ENCODE measurements around the gene ATRX. TPM values are rescaled to one million over a fixed set of nuclear protein-coding genes. Genes with fewer than 3 reads are reported as not detected.
"Not testable (repeated sequence)": the region's sequence is repeated elsewhere in the genome, so short reads cannot be mapped to it uniquely, and the experiment has no call there.

The ATRX gene
- total RNA-seq, 1 donor from 2014 or later = 82.5 TPM

DNA sequence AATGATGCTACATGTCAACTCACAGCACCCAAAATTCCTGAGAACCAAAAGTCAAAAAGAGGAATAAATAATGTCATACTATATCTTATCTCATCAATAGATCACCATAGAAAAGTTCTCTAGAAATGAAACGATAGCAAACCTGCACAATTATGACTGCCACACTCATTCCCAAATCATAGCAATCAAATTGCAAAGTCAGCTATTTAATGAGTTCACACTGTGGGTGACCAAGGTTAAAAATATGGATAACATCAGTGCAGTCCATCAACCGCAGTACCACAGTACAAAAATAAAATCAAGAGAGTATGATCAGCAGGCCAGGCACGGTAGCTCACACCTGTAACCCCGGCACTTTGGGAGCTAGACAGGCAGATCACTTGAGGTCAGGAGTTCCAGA lies 62.3 kb downstream of the ATRX start:
- H3K9me3 Mint-ChIP-seq = peaks cover 12% of the 10 kb centered on the region
- intact Hi-C loops (cut with micrococcal nuclease) = no loop called here
- H3K27ac Mint-ChIP-seq = no peak overlapping the region
- DNase-seq (ENCODE audit: low spot score) = no peak
- H3K27me3 Mint-ChIP-seq (ENCODE audit: low read depth) = no peaks in the 10 kb centered on the region
- peaks cover 8% of the 10 kb centered on the region for H3K4me1 Mint-ChIP-seq (ENCODE audit: low read depth)
- peaks cover 33% of the 10 kb centered on the region for H3K36me3 Mint-ChIP-seq (ENCODE audit: low read depth)
- H3K4me3 Mint-ChIP-seq (ENCODE audit: low read depth) = no peak overlapping the region

GRCh38 chrX:77719388-77719787 lies 66.6 kb downstream of the ATRX start:
- intact Hi-C loops (cut with micrococcal nuclease) = no loop called here
- H3K27me3 Mint-ChIP-seq (ENCODE audit: low read depth) = no peaks in the 10 kb centered on the region
- H3K36me3 Mint-ChIP-seq (ENCODE audit: low read depth) = peaks cover 42% of the 10 kb centered on the region
- peaks cover 8% of the 10 kb centered on the region for H3K4me1 Mint-ChIP-seq (ENCODE audit: low read depth)
- H3K27ac Mint-ChIP-seq = no peak overlapping the region
- H3K9me3 Mint-ChIP-seq = peaks cover 9% of the 10 kb centered on the region
- H3K4me3 Mint-ChIP-seq (ENCODE audit: low read depth) = no peak overlapping the region
- no peak for DNase-seq (ENCODE audit: low spot score)

- no peak overlapping the region for H3K27ac Mint-ChIP-seq
- no peak overlapping the region for H3K4me3 Mint-ChIP-seq (ENCODE audit: low read depth)
- H3K4me1 Mint-ChIP-seq (ENCODE audit: low read depth) = no peaks in the 10 kb centered on the region
- no peaks in the 10 kb centered on the region for H3K27me3 Mint-ChIP-seq (ENCODE audit: low read depth)
- DNase-seq (ENCODE audit: low spot score) = no peak
- intact Hi-C loops (cut with micrococcal nuclease) = no loop called here
- H3K9me3 Mint-ChIP-seq = no peaks in the 10 kb centered on the region
- peaks cover 34% of the 10 kb centered on the region for H3K36me3 Mint-ChIP-seq (ENCODE audit: low read depth)
These were observed 81.1 kb downstream of the ATRX start for GRCh38 chrX:77704881-77705280.

- Mint-ChIP-seq H3K27me3 (ENCODE audit: low read depth) (no peaks in the 10 kb centered on the region), H3K4me3 (ENCODE audit: low read depth) (no peak overlapping the region), H3K4me1 (ENCODE audit: low read depth) (peaks cover 5% of the 10 kb centered on the region), H3K36me3 (ENCODE audit: low read depth) (peaks cover 36% of the 10 kb centered on the region), H3K9me3 (no peaks in the 10 kb centered on the region), H3K27ac (no peak overlapping the region)
- intact Hi-C loops (cut with micrococcal nuclease) = no loop called here
- no peak for DNase-seq (ENCODE audit: low spot score)
These were observed 87.8 kb downstream of the ATRX start for GRCh38 chrX:77698242-77698641.

DNA sequence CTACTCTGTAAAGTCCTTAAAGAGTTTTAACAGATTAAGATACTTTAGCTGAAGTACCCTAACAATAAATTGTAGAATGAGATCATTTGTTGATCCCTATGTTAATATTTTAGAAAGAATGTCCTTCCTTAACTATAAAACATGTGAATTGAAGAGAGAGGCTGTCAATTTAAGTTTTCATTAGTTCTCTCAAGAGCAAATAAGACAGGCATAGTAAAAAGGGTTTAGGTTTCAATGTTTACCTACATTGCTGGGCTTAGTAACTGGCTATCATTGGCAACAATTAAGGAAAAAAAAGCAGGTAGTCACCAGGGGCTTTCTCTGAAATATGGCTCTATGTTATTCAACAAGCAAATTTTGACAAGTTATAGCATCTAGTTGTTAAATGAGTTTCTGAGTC lies 91.5 kb downstream of the ATRX start:
- Mint-ChIP-seq H3K27ac (no peak overlapping the region), H3K4me1 (ENCODE audit: low read depth) (peaks cover 5% of the 10 kb centered on the region), H3K27me3 (ENCODE audit: low read depth) (no peaks in the 10 kb centered on the region), H3K9me3 (no peaks in the 10 kb centered on the region), H3K36me3 (ENCODE audit: low read depth) (peaks cover 36% of the 10 kb centered on the region), H3K4me3 (ENCODE audit: low read depth) (no peak overlapping the region)
- no peak for DNase-seq (ENCODE audit: low spot score)
- intact Hi-C loops (cut with micrococcal nuclease) = no loop called here

GRCh38 chrX:77693594-77693993 lies 92.4 kb downstream of the ATRX start:
- Mint-ChIP-seq H3K27ac (no peak overlapping the region), H3K36me3 (ENCODE audit: low read depth) (peaks cover 38% of the 10 kb centered on the region)
- intact Hi-C loops (cut with micrococcal nuclease) = no loop called here

DNA sequence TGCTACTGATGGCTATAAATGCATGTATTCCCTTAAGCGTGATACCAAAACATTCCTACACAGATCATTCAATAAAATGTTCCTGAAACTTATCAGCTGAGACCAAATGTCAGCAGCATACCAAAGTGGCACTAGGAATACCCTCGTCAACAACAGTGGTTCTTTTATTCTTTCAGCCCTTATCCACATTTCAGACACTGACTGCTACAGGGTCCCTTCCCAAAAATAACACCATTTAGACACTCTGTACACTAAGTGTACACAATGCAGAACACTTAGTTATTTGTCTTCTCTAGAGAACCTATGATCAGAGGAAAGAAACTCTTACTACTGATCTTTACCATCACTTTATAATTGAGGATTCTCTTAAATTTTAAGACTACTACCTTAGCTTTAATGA lies 94.1 kb downstream of the ATRX start:
- Mint-ChIP-seq H3K36me3 (ENCODE audit: low read depth) (peaks cover 46% of the 10 kb centered on the region), H3K4me3 (ENCODE audit: low read depth) (no peak overlapping the region), H3K9me3 (no peaks in the 10 kb centered on the region), H3K4me1 (ENCODE audit: low read depth) (peaks cover 5% of the 10 kb centered on the region), H3K27me3 (ENCODE audit: low read depth) (no peaks in the 10 kb centered on the region), H3K27ac (no peak overlapping the region)
- intact Hi-C loops (cut with micrococcal nuclease) = no loop called here
- DNase-seq (ENCODE audit: low spot score) = no peak

More at GRCh38 chrX:77693594-77693993, 92.4 kb downstream of the ATRX start:
- no peaks in the 10 kb centered on the region for H3K9me3 Mint-ChIP-seq
- DNase-seq (ENCODE audit: low spot score) = no peak
- no peak overlapping the region for H3K4me3 Mint-ChIP-seq (ENCODE audit: low read depth)
- no peaks in the 10 kb centered on the region for H3K27me3 Mint-ChIP-seq (ENCODE audit: low read depth)
- peaks cover 5% of the 10 kb centered on the region for H3K4me1 Mint-ChIP-seq (ENCODE audit: low read depth)

DNA sequence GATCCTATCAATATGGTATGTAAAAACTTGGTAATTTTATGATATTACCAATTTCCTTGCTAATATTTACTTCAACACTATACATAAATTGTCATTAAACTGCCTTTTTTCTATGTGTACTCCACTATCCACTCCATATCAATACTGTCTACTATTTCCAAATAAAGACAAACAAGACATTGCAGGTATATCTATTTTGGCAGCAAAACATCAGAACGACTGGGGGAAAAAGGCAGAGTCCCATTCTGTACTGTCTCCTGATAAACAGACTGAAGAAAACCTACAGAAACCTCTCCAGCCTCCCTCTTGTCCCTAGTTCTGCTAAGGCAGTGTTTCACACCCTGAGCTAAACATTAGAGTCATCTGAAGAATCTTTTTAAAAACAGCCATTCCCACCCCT lies 96.6 kb downstream of the ATRX start:
- H3K4me1 Mint-ChIP-seq (ENCODE audit: low read depth) = peaks cover 3% of the 10 kb centered on the region
- no peaks in the 10 kb centered on the region for H3K27me3 Mint-ChIP-seq (ENCODE audit: low read depth)
- DNase-seq (ENCODE audit: low spot score) = no peak
- H3K27ac Mint-ChIP-seq = no peak overlapping the region
- H3K4me3 Mint-ChIP-seq (ENCODE audit: low read depth) = no peak overlapping the region
- intact Hi-C loops (cut with micrococcal nuclease) = no loop called here
- peaks cover 51% of the 10 kb centered on the region for H3K36me3 Mint-ChIP-seq (ENCODE audit: low read depth)
- H3K9me3 Mint-ChIP-seq = no peaks in the 10 kb centered on the region

DNA sequence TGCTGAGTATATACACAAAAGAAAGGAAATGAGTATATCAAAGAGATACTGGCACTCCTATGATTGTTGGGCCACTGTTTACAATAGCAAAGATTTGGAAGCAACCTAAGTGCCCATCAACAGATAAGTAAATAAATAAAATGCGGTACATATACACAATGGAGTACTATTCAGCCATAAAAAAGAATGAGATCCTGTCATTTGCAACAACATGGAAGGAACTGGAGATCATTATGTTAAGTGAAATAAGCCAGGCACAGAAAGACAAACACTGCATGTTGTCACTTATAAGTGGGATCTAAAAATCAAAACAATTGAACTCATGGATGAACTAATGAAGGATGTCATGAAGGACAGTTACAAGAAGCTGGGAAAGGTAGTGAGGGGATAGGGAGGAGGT lies 100.3 kb downstream of the ATRX start:
- H3K27me3 Mint-ChIP-seq (ENCODE audit: low read depth); intact Hi-C loops (cut with micrococcal nuclease); H3K27ac Mint-ChIP-seq; H3K4me3 Mint-ChIP-seq (ENCODE audit: low read depth); H3K9me3 Mint-ChIP-seq; DNase-seq (ENCODE audit: low spot score); H3K4me1 Mint-ChIP-seq (ENCODE audit: low read depth): not testable (repeated sequence)
- peaks cover 68% of the 10 kb centered on the region for H3K36me3 Mint-ChIP-seq (ENCODE audit: low read depth)

DNA sequence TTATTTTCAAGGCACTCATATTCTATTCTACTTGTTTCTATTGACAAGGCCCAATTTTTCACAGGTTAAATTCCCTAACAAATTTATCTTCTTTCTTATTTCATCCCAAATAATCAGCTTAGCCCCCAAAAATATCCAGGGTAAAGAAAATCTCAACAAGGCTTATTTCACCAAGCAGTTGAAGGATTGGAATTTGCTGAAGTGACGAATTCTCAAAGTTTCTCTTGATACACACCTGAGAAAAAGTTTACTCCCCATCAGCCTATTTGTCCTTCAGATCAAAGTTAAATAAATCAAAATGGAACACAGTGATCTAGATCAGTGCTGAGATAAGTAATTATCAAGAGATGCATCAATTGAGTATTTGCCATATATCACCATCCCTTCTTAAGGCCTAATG lies 106.9 kb downstream of the ATRX start:
- no peaks in the 10 kb centered on the region for H3K27me3 Mint-ChIP-seq (ENCODE audit: low read depth)
- no peak overlapping the region for H3K4me3 Mint-ChIP-seq (ENCODE audit: low read depth)
- DNase-seq (ENCODE audit: low spot score) = no peak
- no peaks in the 10 kb centered on the region for H3K9me3 Mint-ChIP-seq
- H3K27ac Mint-ChIP-seq = no peak overlapping the region
- peaks cover 8% of the 10 kb centered on the region for H3K4me1 Mint-ChIP-seq (ENCODE audit: low read depth)
- H3K36me3 Mint-ChIP-seq (ENCODE audit: low read depth) = peaks cover 27% of the 10 kb centered on the region
- intact Hi-C loops (cut with micrococcal nuclease) = loop anchor here (10.0 kb wide), 2 partner anchors 106 to 216 kb away; partner anchors contain the start of genes ATRX, COX7B and MAGT1

GRCh38 chrX:77675986-77676385 lies 110.0 kb downstream of the ATRX start:
- no peaks in the 10 kb centered on the region for H3K4me1 Mint-ChIP-seq (ENCODE audit: low read depth)
- H3K36me3 Mint-ChIP-seq (ENCODE audit: low read depth) = peaks cover 3% of the 10 kb centered on the region
- no peak for DNase-seq (ENCODE audit: low spot score)
- no peaks in the 10 kb centered on the region for H3K27me3 Mint-ChIP-seq (ENCODE audit: low read depth)
- intact Hi-C loops (cut with micrococcal nuclease) = loop anchor here (10.0 kb wide), 2 partner anchors 109 to 219 kb away; partner anchors contain the start of genes ATRX, COX7B and MAGT1
- H3K27ac Mint-ChIP-seq = no peak overlapping the region
- H3K4me3 Mint-ChIP-seq (ENCODE audit: low read depth) = no peak overlapping the region
- no peaks in the 10 kb centered on the region for H3K9me3 Mint-ChIP-seq

GRCh38 chrX:77668391-77669237 lies 117.4 kb downstream of the ATRX start:
- H3K36me3 Mint-ChIP-seq (ENCODE audit: low read depth) = peaks cover 11% of the 10 kb centered on the region
- H3K27ac Mint-ChIP-seq = no peak overlapping the region
- no peak for DNase-seq (ENCODE audit: low spot score)
- intact Hi-C loops (cut with micrococcal nuclease) = no loop called here
- no peak overlapping the region for H3K4me3 Mint-ChIP-seq (ENCODE audit: low read depth)
- peaks cover 2% of the 10 kb centered on the region for H3K4me1 Mint-ChIP-seq (ENCODE audit: low read depth)
- no peaks in the 10 kb centered on the region for H3K27me3 Mint-ChIP-seq (ENCODE audit: low read depth)
- H3K9me3 Mint-ChIP-seq = no peaks in the 10 kb centered on the region

- Mint-ChIP-seq H3K4me1 (ENCODE audit: low read depth) (no peaks in the 10 kb centered on the region), H3K36me3 (ENCODE audit: low read depth) (peaks cover 27% of the 10 kb centered on the region), H3K27ac (no peak overlapping the region), H3K27me3 (ENCODE audit: low read depth) (no peaks in the 10 kb centered on the region), H3K9me3 (no peaks in the 10 kb centered on the region), H3K4me3 (ENCODE audit: low read depth) (no peak overlapping the region)
- DNase-seq (ENCODE audit: low spot score) = no peak
- intact Hi-C loops (cut with micrococcal nuclease) = no loop called here
These were observed 127.1 kb downstream of the ATRX start for GRCh38 chrX:77658886-77659285.
